ENCODE results near the gene ATXN2. TPM values are rescaled to one million over a fixed set of nuclear protein-coding genes. Genes with fewer than 3 reads are reported as not detected.

The ATXN2 gene
- total RNA-seq, 1 experiment from 2014 or later, result 29.9 TPM

DNA sequence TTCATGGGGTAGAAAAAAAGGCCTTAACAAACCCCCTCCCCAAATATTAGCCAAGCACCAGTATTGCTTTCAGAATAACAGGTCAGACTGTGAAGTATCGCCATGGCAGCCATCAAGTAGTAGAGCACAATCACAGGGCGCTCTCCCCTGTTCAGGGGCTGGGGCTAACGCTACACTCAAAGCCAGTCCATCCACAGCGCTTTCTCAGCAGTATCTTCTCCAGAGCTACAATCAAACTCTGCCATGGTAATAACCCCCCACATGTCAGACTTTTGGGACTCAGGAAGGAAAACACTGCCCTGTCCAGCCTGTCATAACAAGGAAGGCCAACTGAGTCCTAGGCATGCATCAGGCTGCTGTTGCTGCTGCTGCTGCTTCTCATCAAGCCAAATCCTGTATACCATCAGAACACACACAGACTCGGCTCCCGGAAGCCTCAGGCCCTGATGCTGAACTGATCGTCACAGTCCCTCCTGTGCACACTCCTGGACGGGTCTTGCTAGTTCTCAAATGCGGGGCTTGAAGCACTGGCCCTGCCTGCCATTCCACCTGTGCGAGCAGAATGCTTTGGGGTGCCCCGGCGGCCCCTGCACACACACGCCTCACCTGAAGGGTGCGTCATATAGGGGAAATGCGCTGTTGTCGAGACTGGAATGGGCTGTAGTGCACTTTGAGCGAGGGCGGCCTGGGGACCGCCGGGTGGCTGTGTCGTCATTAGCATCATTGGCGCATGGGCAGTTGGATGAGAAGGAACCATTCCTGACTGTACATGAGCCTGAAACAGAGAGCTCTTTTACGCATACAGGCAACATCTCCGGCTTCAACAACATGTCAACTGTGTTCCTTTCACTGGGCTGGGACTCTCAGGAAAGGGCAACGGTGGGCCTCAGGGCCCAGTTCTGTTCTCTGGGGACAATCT lies 145.8 kb downstream of the ATXN2 start:
- no peak for DNase-seq (ENCODE audit: low spot score)

DNA sequence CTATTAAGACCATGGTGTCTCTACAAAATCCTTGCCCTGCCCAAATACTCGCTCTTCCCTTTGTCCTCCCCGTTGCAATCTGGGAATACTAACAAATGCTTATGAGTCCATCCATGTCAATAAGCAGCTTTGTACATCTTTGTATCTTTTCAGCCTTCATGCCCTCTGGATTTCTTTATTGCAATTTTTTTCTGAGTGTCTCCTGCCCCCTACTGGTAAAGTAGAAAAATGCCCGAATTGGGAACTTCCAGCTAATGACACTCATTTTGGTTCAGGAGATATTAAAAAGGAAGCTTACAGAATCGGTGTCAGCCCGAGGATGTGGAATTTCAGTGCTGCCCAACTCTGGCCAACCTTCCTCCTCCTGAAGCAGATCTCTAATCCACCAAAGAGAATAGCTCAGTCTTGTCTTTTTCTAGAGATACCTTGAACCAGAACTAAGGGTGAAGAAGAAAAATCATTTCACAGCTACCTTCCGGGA lies 147.4 kb downstream of the ATXN2 start:
- peak; percentile 67 for DNase-seq (ENCODE audit: low spot score)

DNA sequence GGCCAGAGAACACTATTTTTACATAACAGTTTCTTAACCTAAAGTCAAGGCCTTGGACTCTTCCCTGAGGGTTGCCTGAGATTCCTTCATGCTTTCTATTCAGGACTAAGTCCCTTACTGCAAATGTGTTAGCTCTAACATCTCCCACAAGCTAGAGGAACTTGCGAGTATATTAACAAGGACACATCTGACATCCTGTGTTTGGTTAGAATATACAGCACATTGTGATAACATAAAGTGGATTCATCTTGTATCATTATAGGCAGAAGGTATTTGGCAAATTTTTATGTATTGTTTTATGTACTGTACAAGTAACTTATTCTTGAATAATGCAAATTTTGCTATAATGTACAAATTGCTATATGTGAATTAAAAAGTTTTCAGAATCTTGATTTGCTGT lies 147.9 kb downstream of the ATXN2 start:
- DNase-seq (ENCODE audit: low spot score), result no peak

DNA sequence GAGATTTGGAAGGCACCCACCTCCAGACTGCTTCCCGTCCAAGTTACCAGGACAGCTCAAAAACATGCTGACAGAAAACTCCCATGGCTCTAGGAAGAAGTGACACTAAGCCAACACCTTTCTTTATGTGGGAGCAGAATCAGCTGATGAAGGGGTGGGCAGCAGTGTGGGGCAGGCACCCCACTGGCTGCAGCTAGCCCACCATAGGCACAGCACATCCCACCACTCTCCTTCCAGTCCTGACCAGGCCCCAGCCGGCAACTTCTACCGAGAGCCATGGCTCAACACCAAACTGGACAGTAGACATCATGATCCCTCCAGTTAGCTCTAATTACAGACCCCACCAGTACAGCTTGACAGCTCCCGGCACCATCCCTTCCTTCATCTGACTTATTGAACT lies 148.4 kb downstream of the ATXN2 start:
- DNase-seq (ENCODE audit: low spot score), result no peak

DNA sequence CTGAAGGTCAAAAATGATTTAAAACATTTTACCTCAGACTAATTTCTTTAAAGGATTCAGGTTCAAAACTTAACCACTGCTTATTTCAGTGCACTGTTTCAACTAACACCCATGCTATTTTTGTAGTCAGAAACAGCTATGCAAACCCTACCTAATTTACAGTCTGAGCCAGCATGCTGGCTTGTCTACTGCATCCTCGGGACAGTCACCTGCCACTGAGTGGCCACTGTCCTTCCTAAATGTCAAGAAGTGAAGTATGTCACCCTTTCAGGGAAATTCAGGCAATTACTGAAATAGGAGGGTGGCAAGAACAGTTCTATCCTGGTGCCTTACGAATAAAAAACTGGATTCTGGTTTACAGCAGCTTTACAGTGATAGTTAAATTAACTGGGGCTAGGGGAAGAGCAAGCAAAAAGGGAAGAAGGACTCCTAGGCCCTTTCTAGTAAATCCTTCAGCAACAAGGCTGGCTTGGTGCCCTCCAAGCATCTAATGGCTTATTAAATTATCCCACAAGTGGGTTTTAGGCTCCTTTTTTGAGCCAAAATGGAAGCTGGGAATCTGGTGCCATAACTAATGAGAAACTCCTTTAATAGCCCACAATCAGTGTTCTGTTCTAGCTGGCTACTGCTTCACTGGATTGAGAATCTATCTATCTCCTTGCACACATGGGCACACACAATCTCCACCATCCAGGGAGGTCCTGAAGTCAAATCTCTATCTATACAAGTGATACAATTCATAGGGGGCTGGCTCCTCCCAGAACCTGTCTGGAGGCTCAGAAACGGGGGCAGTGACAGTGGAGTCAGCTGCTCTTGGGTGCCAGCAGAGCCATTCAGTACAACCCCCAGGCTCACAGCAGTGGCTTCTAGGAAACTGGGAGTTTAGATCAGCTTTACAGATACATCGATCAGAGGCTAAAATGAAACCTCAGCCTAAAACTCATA lies 150.0 kb downstream of the ATXN2 start:
- no peak for DNase-seq (ENCODE audit: low spot score)

DNA sequence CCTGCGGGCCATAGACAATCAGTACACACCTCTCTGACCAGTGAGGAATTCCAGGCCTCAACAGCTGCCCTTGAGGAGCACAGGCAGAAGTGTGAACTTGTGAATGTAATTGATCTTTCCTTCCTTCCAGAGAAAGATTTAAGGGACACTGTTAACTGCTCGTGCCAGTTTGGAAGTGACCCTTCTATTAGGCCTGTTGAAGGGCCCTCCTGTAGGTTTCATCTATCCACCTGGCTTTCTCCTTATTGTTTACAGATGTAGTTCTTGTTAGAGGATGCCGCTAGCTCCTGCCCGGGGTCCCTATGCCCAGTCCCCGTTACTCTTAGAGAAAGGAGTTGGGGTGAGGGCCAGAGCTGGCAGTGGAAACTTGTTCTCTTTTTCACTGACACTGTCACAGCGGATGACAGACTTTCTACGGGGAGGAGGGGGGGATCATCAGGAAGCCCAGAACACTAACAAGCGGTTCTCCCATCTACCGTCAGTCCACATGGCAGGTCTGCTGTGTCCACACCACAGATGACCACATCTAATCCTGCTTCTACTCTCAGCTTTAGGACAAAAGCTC lies 150.8 kb downstream of the ATXN2 start:
- no peak for DNase-seq (ENCODE audit: low spot score)

DNA sequence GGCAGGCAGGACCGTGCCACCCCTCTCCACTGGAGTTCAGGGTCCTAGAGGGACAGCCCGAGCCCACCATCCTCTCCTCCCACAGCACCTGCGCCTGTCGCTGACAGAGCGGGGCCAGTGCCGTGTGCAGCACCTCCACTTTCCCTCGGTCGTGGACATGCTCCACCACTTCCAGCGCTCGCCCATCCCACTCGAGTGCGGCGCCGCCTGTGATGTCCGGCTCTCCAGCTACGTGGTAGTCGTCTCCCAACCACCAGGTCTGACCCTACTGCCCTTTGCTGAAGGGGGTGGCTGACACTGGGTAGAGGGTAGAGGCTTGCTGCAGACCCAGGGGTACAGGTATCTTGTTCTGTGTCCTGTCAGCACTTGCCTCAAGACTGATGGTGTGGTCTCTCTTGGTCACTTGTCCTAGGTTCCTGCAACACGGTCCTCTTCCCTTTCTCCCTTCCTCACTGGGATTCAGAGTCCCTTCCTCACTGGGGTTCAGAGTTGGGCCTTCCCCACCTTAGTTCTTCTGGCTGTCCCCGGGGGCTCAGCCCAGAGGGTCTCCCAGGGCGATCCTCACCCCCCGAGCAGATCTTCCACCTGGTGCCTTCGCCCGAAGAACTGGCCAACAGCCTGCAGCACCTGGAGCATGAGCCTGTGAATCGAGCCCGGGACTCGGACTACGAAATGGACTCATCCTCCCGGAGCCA lies 151.4 kb downstream of the ATXN2 start:
- DNase-seq (ENCODE audit: low spot score), result no peak

DNA sequence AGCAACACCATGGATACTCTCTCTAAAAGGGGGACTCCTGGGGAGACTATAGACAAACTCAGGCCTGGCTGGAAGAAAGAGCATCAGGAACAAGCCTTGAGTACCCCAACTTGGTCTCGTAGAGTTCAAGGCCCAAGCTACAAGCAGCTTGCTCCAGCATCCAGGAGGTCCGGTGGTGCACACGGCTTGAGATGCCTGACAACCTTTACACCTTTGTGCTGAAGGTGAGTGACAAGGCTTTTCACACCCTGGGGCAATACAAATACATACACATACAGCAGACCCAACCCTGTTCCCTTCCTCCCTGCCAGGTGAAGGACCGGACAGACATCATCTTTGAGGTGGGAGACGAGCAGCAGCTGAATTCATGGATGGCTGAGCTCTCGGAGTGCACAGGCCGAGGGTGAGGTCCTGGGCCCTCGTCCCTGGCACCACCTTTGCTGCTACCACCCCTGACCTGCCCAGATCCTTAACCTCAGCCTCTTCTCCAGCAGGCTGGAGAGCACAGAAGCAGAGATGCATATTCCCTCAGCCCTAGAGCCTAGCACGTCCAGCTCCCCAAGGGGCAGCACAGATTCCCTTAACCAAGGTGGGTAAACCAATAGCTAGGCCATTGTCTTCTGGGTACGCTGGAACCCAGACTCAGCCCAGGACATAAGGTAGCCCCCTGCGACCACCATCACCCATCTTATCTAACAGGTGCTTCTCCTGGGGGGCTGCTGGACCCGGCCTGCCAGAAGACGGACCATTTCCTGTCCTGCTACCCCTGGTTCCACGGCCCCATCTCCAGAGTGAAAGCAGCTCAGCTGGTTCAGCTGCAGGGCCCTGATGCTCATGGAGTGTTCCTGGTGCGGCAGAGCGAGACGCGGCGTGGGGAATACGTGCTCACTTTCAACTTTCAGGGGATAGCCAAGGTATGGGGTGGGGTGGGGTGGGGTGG lies 152.2 kb downstream of the ATXN2 start:
- DNase-seq (ENCODE audit: low spot score), result no peak

DNA sequence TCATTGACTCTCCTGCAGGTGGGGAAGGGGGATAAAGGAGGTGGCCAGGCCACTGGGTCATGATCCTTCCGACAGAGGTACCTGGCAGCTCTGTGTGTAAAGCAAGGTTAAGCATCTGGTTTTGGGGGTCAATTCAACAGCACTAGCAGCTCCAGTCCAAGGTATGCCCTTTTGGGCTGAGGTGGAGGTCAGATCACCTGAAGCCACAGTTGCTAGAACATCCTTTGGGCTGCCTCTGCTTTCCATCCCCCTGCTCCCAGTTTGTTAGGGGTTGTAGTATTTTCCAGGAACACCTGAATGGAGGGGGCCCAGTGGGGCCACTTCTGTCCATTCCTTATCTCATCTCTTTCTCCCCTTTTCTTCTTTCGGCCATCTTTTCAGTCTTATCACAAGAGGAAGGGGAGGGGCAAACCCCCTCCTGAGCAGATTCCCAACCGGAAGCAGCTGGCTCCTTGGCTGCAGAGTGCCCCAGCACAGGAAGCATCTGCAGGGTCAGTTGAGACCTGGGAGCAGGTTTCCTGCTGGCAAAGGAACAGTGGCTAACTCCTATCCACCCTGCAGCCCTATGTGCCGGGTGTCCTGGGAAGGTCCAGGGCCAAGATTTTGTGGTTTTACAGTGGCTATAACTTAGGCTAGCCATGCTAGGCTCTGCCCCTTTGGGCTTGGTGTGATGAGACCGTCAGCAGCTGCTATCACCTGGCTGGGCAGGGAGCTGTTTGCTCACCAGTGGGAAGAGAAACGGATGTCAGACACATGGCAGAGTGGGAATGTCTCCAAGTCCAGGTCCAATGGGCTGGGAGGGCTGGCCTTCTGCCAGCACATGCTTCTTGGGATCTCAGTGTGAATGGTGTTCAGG lies 153.2 kb downstream of the ATXN2 start:
- DNase-seq (ENCODE audit: low spot score), result no peak

DNA sequence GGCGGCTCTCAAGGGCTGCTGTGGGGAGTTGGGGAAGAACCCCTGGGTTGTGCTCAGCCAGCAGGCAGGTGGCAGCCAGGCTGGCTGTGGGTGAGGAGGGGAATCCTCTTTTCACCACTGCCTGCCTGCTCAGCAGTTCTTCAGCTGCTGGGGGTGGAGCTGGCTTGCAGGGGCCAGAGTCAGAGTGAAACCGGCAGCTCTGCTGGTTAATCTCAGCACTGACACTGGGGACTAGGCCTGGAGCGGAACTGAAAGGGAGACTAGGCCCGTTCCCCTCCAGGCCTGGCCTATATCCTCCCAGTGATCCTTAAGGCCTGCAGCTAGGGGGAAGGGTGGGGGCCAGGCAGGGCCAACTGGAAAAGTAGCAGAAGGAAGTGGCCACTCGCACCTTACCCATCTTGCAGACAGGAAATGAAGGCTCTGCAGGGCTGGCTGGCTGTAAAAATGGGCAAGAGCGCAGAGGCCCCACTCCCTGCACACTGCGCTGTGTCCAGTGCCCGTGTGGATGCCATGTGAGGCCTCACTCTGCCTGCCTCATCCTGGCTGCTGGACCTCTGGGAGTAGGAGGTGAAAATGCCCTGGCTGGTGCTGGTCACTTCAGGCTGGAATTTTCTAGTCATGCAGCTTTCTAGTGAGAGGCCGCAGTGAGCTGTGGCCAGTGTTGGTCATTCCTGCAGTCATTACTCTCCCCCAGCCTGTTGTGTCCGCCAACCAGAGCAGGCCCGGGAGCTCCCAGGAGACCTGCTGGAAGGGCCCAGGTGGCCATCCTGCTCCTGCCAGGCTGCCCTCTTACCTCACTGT lies 154.0 kb downstream of the ATXN2 start:
- DNase-seq (ENCODE audit: low spot score), result no peak

DNA sequence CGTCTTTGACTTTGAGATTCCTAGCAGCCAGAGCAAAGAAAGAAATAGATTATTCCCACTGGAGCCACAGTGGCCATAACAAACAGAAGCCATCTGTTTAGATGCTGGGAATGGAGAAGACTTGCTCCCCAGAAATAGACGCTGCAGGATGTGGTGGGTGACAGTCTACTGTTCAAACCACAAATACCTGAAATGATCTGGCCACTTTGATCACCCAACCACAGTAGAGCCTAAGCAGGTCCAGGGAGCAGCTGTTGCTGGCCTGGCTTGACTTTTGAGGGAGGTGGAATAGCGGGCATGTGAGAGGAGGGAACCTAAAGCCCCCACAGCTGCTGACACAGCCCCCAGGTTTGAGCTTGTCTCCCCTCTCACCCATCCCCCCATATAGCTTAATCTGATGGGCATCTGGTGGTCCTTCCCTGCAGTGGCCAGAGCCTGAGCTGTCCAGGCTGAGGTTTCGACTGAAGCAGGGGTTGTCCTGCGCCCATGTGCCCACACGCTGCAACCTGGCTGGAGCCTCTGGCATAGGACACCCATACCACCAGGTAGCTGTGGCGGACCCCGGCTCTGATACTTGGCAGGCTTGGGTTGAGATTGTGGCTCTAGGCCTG lies 154.7 kb downstream of the ATXN2 start:
- DNase-seq (ENCODE audit: low spot score), result no peak

DNA sequence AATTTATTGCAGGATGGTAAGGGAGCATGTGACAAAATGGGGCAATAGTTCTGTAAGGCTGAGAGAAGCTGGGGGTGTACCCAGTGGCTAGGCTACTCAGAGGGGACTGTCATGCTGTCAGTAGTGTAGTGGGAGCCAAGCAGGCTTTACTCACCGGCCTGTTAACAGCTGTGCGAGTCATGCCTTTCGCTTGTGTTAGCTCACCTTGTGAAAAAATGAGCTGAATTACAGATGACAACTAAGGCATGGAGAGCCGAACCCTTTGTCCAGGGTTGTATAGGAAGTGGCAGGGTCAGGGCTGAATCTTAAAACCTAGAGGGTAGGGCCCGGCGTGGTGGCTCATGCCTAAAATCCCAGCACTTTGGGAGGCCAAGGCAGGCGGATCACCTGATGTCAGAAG lies 155.5 kb downstream of the ATXN2 start:
- no peak for DNase-seq (ENCODE audit: low spot score)

DNA sequence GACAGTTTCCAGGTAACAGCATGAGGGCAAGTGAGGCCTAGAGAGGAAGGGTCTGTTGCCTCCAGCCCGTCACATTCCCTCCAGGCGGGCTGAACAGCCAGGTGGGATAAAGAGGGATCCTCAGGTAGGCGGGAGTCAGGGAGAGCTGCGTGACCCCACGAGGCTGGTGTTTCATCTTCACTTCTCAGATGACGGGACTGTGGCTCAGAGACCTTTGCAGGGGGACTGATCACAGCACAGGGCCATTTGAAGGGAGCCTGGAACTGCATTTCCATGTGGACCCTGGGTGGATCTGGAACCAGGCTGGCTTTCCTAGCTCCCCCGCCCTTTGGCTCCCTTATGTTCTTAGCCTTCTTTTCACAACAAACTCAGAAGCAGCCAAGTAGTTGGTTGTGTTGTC lies 156.0 kb downstream of the ATXN2 start:
- no peak for DNase-seq (ENCODE audit: low spot score)

DNA sequence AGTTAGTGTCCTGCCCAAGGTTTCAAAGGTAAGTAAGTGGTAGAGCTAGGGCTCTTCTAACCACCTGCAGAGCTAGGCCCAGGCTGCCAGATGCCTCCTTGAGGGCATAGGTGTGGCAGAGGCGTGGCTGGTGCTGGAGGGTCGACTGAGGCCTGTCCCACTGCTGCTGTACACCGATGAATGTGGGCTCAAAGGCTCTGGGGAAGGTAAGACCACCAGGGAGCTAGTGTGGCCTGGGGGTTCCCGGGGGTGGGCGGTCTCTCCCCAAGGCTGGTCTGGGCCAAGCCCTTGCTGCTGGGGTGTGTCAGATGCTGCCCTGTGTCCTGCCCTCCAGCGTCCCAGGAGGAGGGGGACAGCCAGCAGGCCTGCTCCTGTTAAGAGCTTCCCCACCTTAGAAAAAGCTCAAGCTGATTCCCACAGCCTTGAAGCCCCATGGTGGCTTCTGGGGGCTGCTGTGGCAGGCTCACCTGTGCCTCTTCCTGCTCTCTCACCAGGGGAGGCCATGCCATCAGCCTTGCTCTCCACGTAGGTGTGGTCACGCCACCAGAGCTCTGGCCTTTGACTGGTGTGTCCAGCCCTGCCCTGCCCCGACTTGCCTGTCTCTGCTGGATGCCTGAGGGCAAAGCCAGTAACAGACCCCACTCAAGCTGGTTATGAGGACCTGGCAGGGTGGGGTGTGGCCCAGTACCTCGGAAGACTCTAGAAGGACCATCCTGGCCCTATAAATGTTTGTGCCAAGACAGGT lies 156.6 kb downstream of the ATXN2 start:
- DNase-seq (ENCODE audit: low spot score), result no peak

DNA sequence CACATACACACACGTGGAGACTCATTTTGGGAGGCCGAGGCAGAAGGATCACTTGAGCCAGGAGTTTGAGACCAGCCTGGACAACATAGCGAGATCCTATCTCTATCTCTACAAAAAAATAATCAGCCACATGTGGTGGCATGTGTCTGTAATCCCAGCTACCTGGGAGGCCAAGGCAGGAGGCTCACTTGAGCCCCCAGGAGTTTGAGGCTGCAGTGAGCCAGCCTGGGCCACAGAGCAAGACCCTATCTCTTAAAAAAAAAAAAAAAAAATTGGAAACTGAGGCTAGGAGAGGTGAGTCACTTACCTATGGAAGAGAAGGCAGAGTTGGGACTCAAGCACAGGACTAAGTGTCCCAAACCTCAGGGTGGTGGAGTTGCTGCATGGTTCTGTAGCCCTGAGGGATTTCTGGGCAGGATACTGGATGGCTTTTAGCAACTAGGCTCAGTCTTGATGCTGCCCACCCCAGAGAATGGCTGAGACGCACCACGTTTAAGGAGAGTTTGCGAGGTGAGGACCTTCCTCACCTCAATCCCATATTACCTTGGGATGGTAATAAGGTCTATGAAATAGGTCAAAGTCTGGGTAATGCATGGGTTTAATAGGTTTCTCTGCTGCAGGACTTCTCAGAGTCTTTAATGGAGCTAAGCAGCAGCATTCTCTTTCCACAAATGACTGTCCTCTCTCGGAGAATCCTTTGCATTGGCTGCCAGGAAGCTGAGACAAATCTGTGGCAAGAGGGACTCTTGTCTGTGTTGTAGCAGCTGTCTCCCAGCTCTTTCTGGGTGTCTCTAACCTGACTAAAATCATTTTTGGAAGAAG lies 157.8 kb downstream of the ATXN2 start:
- DNase-seq (ENCODE audit: low spot score), result no peak

DNA sequence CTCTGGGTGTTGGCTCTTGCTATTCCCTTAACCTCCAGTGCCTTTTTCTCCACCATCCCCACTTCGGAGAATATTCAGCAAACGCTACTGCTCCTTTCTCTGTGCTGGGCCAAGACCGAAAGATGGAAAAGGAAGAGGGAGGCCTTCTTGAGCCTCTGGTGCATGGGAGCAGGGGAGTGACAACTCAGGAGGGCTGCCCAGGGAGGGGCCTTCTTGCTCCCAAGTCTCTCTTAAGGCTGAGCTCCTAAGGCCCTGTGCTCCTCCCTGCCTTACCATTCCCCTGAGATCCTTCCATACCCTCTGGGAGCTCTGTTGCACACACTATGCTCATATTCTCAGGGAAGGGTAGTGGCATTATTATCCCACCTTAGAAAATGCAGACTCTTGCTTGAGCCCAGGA lies 158.5 kb downstream of the ATXN2 start:
- no peak for DNase-seq (ENCODE audit: low spot score)
